ENCODE results near the gene P2RY10. TPM values are rescaled to one million over a fixed set of nuclear protein-coding genes. Genes with fewer than 3 reads are reported as not detected.
"Not testable (repeated sequence)": the region's sequence is repeated elsewhere in the genome, so short reads cannot be mapped to it uniquely, and the experiment has no call there.

Gene P2RY10
- total and polyA plus RNA-seq, 2 experiments from 2014 or later: not detected

GRCh38 chrX:78997870-78998558 lies 52.8 kb downstream of the P2RY10 start:
- Histone ChIP-seq H3K36me3 (no peaks in the 10 kb centered on the region), H3K9me3 (ENCODE audit: low read depth) (no peaks in the 10 kb centered on the region), H3K27ac (no peak overlapping the region), H3K4me3 (no peak overlapping the region), H3K27me3 (no peaks in the 10 kb centered on the region), H3K4me1 (ENCODE audit: low read depth) (no peaks in the 10 kb centered on the region)
- TF ChIP-seq CTCF (IDR thresholded peaks at IDR 0.05; ENCODE audit: low read depth, low read length): no peak
- no peak for DNase-seq (ENCODE audit: low read depth in 1 of 2, low spot score in 1 of 2)

GRCh38 chrX:79007540-79007939 lies 62.3 kb downstream of the P2RY10 start:
- H3K27me3 ChIP-seq; H3K4me1 ChIP-seq (ENCODE audit: low read depth); H3K36me3 ChIP-seq; H3K4me3 ChIP-seq; DNase-seq (ENCODE audit: low read depth in 1 of 2, low spot score in 1 of 2); H3K9me3 ChIP-seq (ENCODE audit: low read depth); H3K27ac ChIP-seq: not testable (repeated sequence)

Other genes with a start within 250 kb of the P2RY10 start
- 0.77 and 0.85 TPM in 2 replicates for gene LPAR4, start 197.7 kb upstream of the P2RY10 start, total RNA-seq
- gene LPAR4, start 197.7 kb upstream of the P2RY10 start, polyA plus RNA-seq: 1.5 TPM in 1 of 2 replicates, not detected in the other
- not detected in 2 replicates for gene GPR174, start 199.3 kb downstream of the P2RY10 start, total RNA-seq
- gene GPR174, start 199.3 kb downstream of the P2RY10 start, polyA plus RNA-seq: not detected in 2 replicates

All from cardiac muscle cell (in vitro differentiated cells and primary cell).